ENCODE data around the gene ROR2. TPM values are rescaled to one million over a fixed set of nuclear protein-coding genes. Genes with fewer than 3 reads are reported as not detected.

ROR2 gene
- total RNA-seq, 1 experiment from 2014 or later = 0.68 TPM

GRCh38 chr9:91817106-91817492, 132.9 kb downstream of the ROR2 start:
- Histone ChIP-seq H3K27me3 (replicated peaks; ENCODE audit: control insufficient read depth, insufficient read depth, low read length) (no peaks in the 10 kb centered on the region), H3K4me3 (ENCODE audit: low read depth, low read length) (no peak overlapping the region), H3K9me3 (no peaks in the 10 kb centered on the region), H3K4me1 (no peaks in the 10 kb centered on the region), H3K36me3 (ENCODE audit: control insufficient read depth, insufficient read depth, low read length) (no peaks in the 10 kb centered on the region)
- POLR2A ChIA-PET = no interaction called here
- CTCF ChIA-PET = no interaction called here
- H3K4me1 Mint-ChIP-seq (ENCODE audit: low read depth, unreplicated experiment) = no peaks in the 10 kb centered on the region
- H3K27me3 Mint-ChIP-seq (ENCODE audit: insufficient read depth, unreplicated experiment) = no peaks in the 10 kb centered on the region
- H3K36me3 Mint-ChIP-seq (ENCODE audit: insufficient read depth, unreplicated experiment) = no peaks in the 10 kb centered on the region
- H3K9me3 Mint-ChIP-seq (ENCODE audit: unreplicated experiment) = no peaks in the 10 kb centered on the region
- no TSS peak for BruUV-seq (replicated peaks)
- no peak for TF ChIP-seq CTCF (IDR thresholded peaks at IDR 0.05; ENCODE audit: insufficient read depth in 1 of 2, low read depth in 1 of 2, low read length in 1 of 2, severe bottlenecking in 1 of 2, unreplicated experiment in 1 of 2)
- DNase-seq = no peak
- no peak overlapping the region for H3K4me3 Mint-ChIP-seq (ENCODE audit: unreplicated experiment)
- intact Hi-C loops (cut with micrococcal nuclease; ENCODE audit: unreplicated experiment) = no loop called here
- no peak overlapping the region for H3K27ac Mint-ChIP-seq (ENCODE audit: unreplicated experiment)

GRCh38 chr9:91816356-91816755, 133.7 kb downstream of the ROR2 start:
- no peak for DNase-seq
- no peaks in the 10 kb centered on the region for H3K27me3 ChIP-seq (replicated peaks; ENCODE audit: control insufficient read depth, insufficient read depth, low read length)
- no peak for TF ChIP-seq CTCF (IDR thresholded peaks at IDR 0.05; ENCODE audit: insufficient read depth in 1 of 2, low read depth in 1 of 2, low read length in 1 of 2, severe bottlenecking in 1 of 2, unreplicated experiment in 1 of 2)
- no peaks in the 10 kb centered on the region for H3K9me3 ChIP-seq
- intact Hi-C loops (cut with micrococcal nuclease; ENCODE audit: unreplicated experiment) = no loop called here
- CTCF ChIA-PET = no interaction called here
- Mint-ChIP-seq H3K36me3 (ENCODE audit: insufficient read depth, unreplicated experiment) (no peaks in the 10 kb centered on the region), H3K27ac (ENCODE audit: unreplicated experiment) (no peak overlapping the region), H3K4me3 (ENCODE audit: unreplicated experiment) (no peak overlapping the region), H3K4me1 (ENCODE audit: low read depth, unreplicated experiment) (no peaks in the 10 kb centered on the region), H3K9me3 (ENCODE audit: unreplicated experiment) (no peaks in the 10 kb centered on the region), H3K27me3 (ENCODE audit: insufficient read depth, unreplicated experiment) (no peaks in the 10 kb centered on the region)
- POLR2A ChIA-PET = no interaction called here
- H3K36me3 ChIP-seq (ENCODE audit: control insufficient read depth, insufficient read depth, low read length) = no peaks in the 10 kb centered on the region
- no peaks in the 10 kb centered on the region for H3K4me1 ChIP-seq
- H3K4me3 ChIP-seq (ENCODE audit: low read depth, low read length) = no peak overlapping the region
- BruUV-seq (replicated peaks) = no TSS peak

- no peak for DNase-seq
- no peak overlapping the region for H3K4me3 Mint-ChIP-seq (ENCODE audit: unreplicated experiment)
Observed at GRCh38 chr9:91815896-91816295, 134.1 kb downstream of the ROR2 start.

More at GRCh38 chr9:91815896-91816295, 134.1 kb downstream of the ROR2 start:
- no peak for TF ChIP-seq CTCF (IDR thresholded peaks at IDR 0.05; ENCODE audit: insufficient read depth in 1 of 2, low read depth in 1 of 2, low read length in 1 of 2, severe bottlenecking in 1 of 2, unreplicated experiment in 1 of 2)
- intact Hi-C loops (cut with micrococcal nuclease; ENCODE audit: unreplicated experiment) = no loop called here
- ChIA-PET POLR2A (no interaction called here), CTCF (no interaction called here)
- Mint-ChIP-seq H3K9me3 (ENCODE audit: unreplicated experiment) (no peaks in the 10 kb centered on the region), H3K4me1 (ENCODE audit: low read depth, unreplicated experiment) (no peaks in the 10 kb centered on the region), H3K27ac (ENCODE audit: unreplicated experiment) (no peak overlapping the region), H3K27me3 (ENCODE audit: insufficient read depth, unreplicated experiment) (no peaks in the 10 kb centered on the region), H3K36me3 (ENCODE audit: insufficient read depth, unreplicated experiment) (no peaks in the 10 kb centered on the region)
- Histone ChIP-seq H3K27me3 (replicated peaks; ENCODE audit: control insufficient read depth, insufficient read depth, low read length) (no peaks in the 10 kb centered on the region), H3K36me3 (ENCODE audit: control insufficient read depth, insufficient read depth, low read length) (no peaks in the 10 kb centered on the region), H3K9me3 (no peaks in the 10 kb centered on the region), H3K4me1 (no peaks in the 10 kb centered on the region), H3K4me3 (ENCODE audit: low read depth, low read length) (no peak overlapping the region)
- no TSS peak for BruUV-seq (replicated peaks)
